HepG2 (cell line): Measurements from ENCODE around the gene PDYN. TPM values are rescaled to one million over a fixed set of nuclear protein-coding genes. Genes with fewer than 3 reads are reported as not detected.

Source experiments
- AHR ChIP-seq: IDR thresholded peaks from 2 replicates; pipeline ENCODE4 v1.6.1; 2018; ENCODE audit warnings: missing genetic modification reagents, missing compliant biosample characterization
- ARID3A ChIP-seq: IDR thresholded peaks from 2 replicates; pipeline ENCODE4 v1.6.1; 2012; ENCODE audit warnings: low read depth, low read length, improper control_type of control experiment
- ARID4A ChIP-seq: sonication (generic); formaldehyde crosslinking; IDR thresholded peaks from 2 replicates; pipeline ENCODE4 v1.5.0; 2020; ENCODE audit warnings: mild to moderate bottlenecking, missing genetic modification reagents, borderline replicate concordance
- CHCHD3 ChIP-seq: sonication (generic); formaldehyde crosslinking; IDR thresholded peaks from 2 replicates; pipeline ENCODE4 v1.8.0; 2022; ENCODE audit warnings: mild to moderate bottlenecking, missing genetic modification reagents, moderate library complexity
- EHMT2 ChIP-seq: fragments of 200-600 bp; sonication (generic); IDR thresholded peaks from 2 replicates; pipeline ENCODE4 v1.7.0; 2017; ENCODE audit warnings: antibody characterized with exemption, low read depth, low read length, borderline replicate concordance
- HNF4G ChIP-seq, 2 experiments: sonication (generic) in 1 of 2; formaldehyde crosslinking in 1 of 2; IDR thresholded peaks; 2 replicates each; pipeline versions ENCODE4 v1.4.0 to v1.6.1; 2011 to 2020; ENCODE audit warnings: borderline replicate concordance in 2 of 2, low read depth in 2 of 2, mild to moderate bottlenecking in 2 of 2, low read length in 1 of 2, missing genetic modification reagents in 1 of 2, moderate library complexity in 1 of 2
- IRF1 ChIP-seq: sonication (generic); formaldehyde crosslinking; IDR thresholded peaks from 2 replicates; pipeline ENCODE4 v1.4.0; 2020; ENCODE audit warnings: low read depth, mild to moderate bottlenecking, missing genetic modification reagents
- JUN ChIP-seq: sonication (generic); formaldehyde crosslinking; IDR thresholded peaks from 2 replicates; pipeline ENCODE4 v1.4.0; 2020; ENCODE audit warnings: mild to moderate bottlenecking, missing genetic modification reagents
- MXI1 ChIP-seq: IDR thresholded peaks from 3 replicates; pipeline ENCODE4 v1.6.1; 2012; ENCODE audit warnings: low read depth, low read length, inconsistent platforms, borderline replicate concordance
- NR2F6 ChIP-seq, 2 experiments: IDR thresholded peaks; 2 replicates each; pipeline ENCODE4 v1.6.1; 2016; ENCODE audit warnings: antibody characterized with exemption in 1 of 2, mild to moderate bottlenecking in 1 of 2
- PHF8 ChIP-seq: sonication (generic); formaldehyde crosslinking; IDR thresholded peaks from 2 replicates; pipeline ENCODE4 v1.5.0; 2020; ENCODE audit warnings: missing genetic modification reagents
- THAP9 ChIP-seq: sonication (generic); formaldehyde crosslinking; IDR thresholded peaks from 2 replicates; pipeline ENCODE4; 2020; ENCODE audit warnings: missing genetic modification reagents, mild to moderate bottlenecking, borderline replicate concordance
- ZNF282 ChIP-seq: fragments of 450-650 bp; IDR thresholded peaks from 2 replicates; pipeline ENCODE4 v1.6.1; 2018; ENCODE audit not compliant: partially characterized antibody
- ZNF317 ChIP-seq: sonication (generic); formaldehyde crosslinking; IDR thresholded peaks from 2 replicates; pipeline ENCODE4 v1.5.0; 2020; ENCODE audit warnings: mild to moderate bottlenecking, missing genetic modification reagents
- ZNF709 ChIP-seq: sonication (generic); formaldehyde crosslinking; IDR thresholded peaks from 2 replicates; pipeline ENCODE4 v1.5.0; 2020; ENCODE audit warnings: mild to moderate bottlenecking, missing genetic modification reagents
- ZNF878 ChIP-seq: sonication (generic); formaldehyde crosslinking; IDR thresholded peaks from 2 replicates; pipeline ENCODE4 v1.8.1; 2023; ENCODE audit warnings: mild to moderate bottlenecking, missing genetic modification reagents, moderate library complexity
- polyA plus RNA-seq, 8 experiments: library from polyadenylated mRNA; depleted of rRNA in 3 of 8; stranded (reverse) in 7 of 8; unstranded in 1 of 8; fragments of >200 nt; fragmentation: Illumina TruSeq in 4 of 8; extraction: Trizol in 4 of 8; gene quantifications; 2 replicates each; pipeline versions ENCODE4 v1.2.1 to v1.2.3, GENCODE V29; 2011 to 2016; ENCODE audit warnings: low read depth in 4 of 8, missing spikeins in 1 of 8, mixed read lengths in 1 of 8; ENCODE audit not compliant: insufficient read depth in 1 of 8
- total RNA-seq, 5 experiments: library from RNA; depleted of rRNA; stranded (reverse); fragments of >200 nt; fragmentation: Illumina TruSeq; extraction: Trizol; gene quantifications; 2 replicates each; pipeline ENCODE4 v1.2.3, GENCODE V29; 2016; ENCODE audit warnings: low read depth in 1 of 5
- TF ChIP-seq, protein P1 (sequence below): IDR thresholded peaks from 2 replicates; pipeline ENCODE4 v1.6.1; 2016; ENCODE audit warnings: missing biosample characterization, missing genetic modification reagents, low read depth

The PDYN gene
- total and polyA plus RNA-seq, 2 of the 13 experiments (the other 11 are each of a cell fraction or from before 2014, with no cell fraction given), result not detected

- TF ChIP-seq THAP9 (no peak; the same call in 1 of the 2 replicates), ARID3A (peak; percentile 84), JUN (0 out of 2 replicates have a peak, but pooled peaks have one; percentile 23), ZNF878 (CRISPR knock-in tag) (peak; percentile 99), NR2F6 (IDR thresholded peaks at IDR 0.05) (peak; percentile 45), NR2F6 (CRISPR knock-in tag; IDR thresholded peaks at IDR 0.05) (peak; percentile 82), ZNF317 (CRISPR knock-in tag) (peak; percentile 93), ZNF282 (no peak), HNF4G (IDR thresholded peaks at IDR 0.05; ENCODE audit: borderline replicate concordance, low read depth, low read length) (no peak), HNF4G (CRISPR knock-in tag; IDR thresholded peaks at IDR 0.05; ENCODE audit: borderline replicate concordance, low read depth) (no peak), CHCHD3 (CRISPR knock-in tag) (peak; percentile 86), MXI1 (peak; percentile 94; the same call in 2 of the 3 replicates), ZNF709 (peak; percentile 94), PHF8 (CRISPR knock-in tag) (peak; percentile 59), IRF1 (CRISPR knock-in tag) (0 out of 2 replicates have a peak, but pooled peaks have one; percentile 94), EHMT2 (peak; percentile 99), ARID4A (CRISPR knock-in tag) (peak; percentile 74; the same call in 1 of the 2 replicates), AHR (CRISPR knock-in tag) (peak; percentile 100)
- TF ChIP-seq, protein P1, sequence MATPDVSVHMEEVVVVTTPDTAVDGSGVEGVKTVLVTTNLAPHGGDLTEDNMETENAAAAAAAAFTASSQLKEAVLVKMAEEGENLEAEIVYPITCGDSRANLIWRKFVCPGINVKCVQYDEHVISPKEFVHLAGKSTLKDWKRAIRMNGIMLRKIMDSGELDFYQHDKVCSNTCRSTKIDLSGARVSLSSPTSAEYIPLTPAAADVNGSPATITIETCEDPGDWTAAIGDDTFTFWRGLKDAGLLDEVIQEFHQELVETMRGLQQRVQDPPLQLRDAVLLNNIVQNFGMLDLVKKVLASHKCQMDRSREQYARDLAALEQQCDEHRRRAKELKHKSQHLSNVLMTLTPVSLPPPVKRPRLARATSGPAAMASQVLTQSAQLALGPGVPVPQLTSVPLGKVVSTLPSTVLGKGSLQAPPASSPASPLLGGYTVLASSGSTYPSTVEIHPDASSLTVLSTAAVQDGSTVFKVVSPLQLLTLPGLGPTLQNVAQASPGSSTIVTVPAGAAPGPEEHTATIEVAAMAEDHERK (CRISPR knock-in tag), result no peak
Measured at GRCh38 chr20:2005831-2006426, 12.1 kb upstream of the PDYN start (continued).
